GM12878 (cell line): ENCODE measurements around the gene IFT81. TPM values are rescaled to one million over a fixed set of nuclear protein-coding genes. Genes with fewer than 3 reads are reported as not detected.

Experiments used
- ATAC-seq: fragments of 200-7000 bp; cut with Tn5 transposase; 3 replicates; pipeline ENCODE4 v1.9.1; 2020; ENCODE audit warnings: mild to moderate bottlenecking, moderate library complexity
- BruUV-seq: library from RNA; stranded (reverse); fragments of 400-500 nt; replicated peaks from 2 replicates; lab custom pipeline; 2021; lab: Mats Ljungman, UMichigan
- CTCF ChIA-PET: fragments of 300-600 bp; sonication (Branson Sonifier 250); formaldehyde crosslinking; extraction: SDS; loops from one replicate; lab custom pipeline; 2021; ENCODE audit warnings: inconsistent platforms; lab: Yijun Ruan, JAX
- POLR2A ChIA-PET: fragments of 350-600 bp; formaldehyde crosslinking; extraction: SDS; loops from one replicate; lab custom pipeline; 2021; ENCODE audit warnings: inconsistent platforms; lab: Charles Lee
- RAD21 ChIA-PET: fragments of 300-600 bp; sonication (Branson Sonifier 250); formaldehyde crosslinking; loops from one replicate; lab custom pipeline; 2023; ENCODE audit warnings: antibody characterized with exemption; ENCODE audit not compliant: unreplicated experiment; lab: Charles Lee
- SMC1A ChIA-PET: fragments of 300-600 bp; sonication (Branson Sonifier 250); formaldehyde crosslinking; loops from one replicate; lab custom pipeline; 2023; ENCODE audit not compliant: unreplicated experiment, uncharacterized antibody; lab: Charles Lee
- DNase-seq: peaks from one replicate; pipeline ENCODE4 v3.0.0-alpha.2; 2011; ENCODE audit warnings: low read depth, low spot score
- FAIRE-seq: peaks from 3 replicates; lab custom pipeline; 2011; peaks lifted over from hg19 to GRCh38; lab: Jason Lieb, UNC
- H2AFZ ChIP-seq: 2 replicates; pipeline ENCODE4 v1.6.0; 2011; ENCODE audit warnings: low read depth, low read length, control low read depth; ENCODE audit not compliant: control insufficient read depth
- H3K27ac ChIP-seq: 2 replicates; pipeline ENCODE4 v1.5.1; 2011; ENCODE audit warnings: control low read depth; ENCODE audit not compliant: control insufficient read depth, insufficient read depth
- H3K27me3 ChIP-seq, 2 experiments: replicated peaks in 1 of 2; 2 replicates each; pipeline versions ENCODE4 v1.6.0 to v1.6.1; 2011; ENCODE audit warnings: low read length in 1 of 2; ENCODE audit not compliant: control insufficient read depth in 2 of 2, insufficient read depth in 2 of 2
- H3K36me3 ChIP-seq, 2 experiments: 2 replicates each; pipeline ENCODE4 v1.5.1; 2011; ENCODE audit warnings: low read length in 1 of 2; ENCODE audit not compliant: control insufficient read depth in 2 of 2, insufficient read depth in 2 of 2
- H3K4me1 ChIP-seq: 2 replicates; pipeline ENCODE4 v1.6.1; 2011; ENCODE audit warnings: mild to moderate bottlenecking, low read length, moderate library complexity, mixed read lengths; ENCODE audit not compliant: control insufficient read depth, insufficient read depth
- H3K4me2 ChIP-seq: 2 replicates; pipeline ENCODE4 v1.6.0; 2011; ENCODE audit warnings: control low read depth; ENCODE audit not compliant: control insufficient read depth, insufficient read depth
- H3K4me3 ChIP-seq: fragments of 200-600 bp; sonication (generic); 2 replicates; pipeline ENCODE4 v1.5.1; 2016
- H3K79me2 ChIP-seq: 2 replicates; pipeline ENCODE4 v1.6.0; 2011; ENCODE audit warnings: low read length; ENCODE audit not compliant: control insufficient read depth, insufficient read depth
- H3K9ac ChIP-seq: 2 replicates; pipeline ENCODE4 v1.8.0; 2011; ENCODE audit warnings: low read length, control low read depth, mixed read lengths; ENCODE audit not compliant: control insufficient read depth, insufficient read depth
- H3K9me3 ChIP-seq: replicated peaks from 3 replicates; pipeline ENCODE4 v1.5.1; 2011; ENCODE audit warnings: mild to moderate bottlenecking, low read length; ENCODE audit not compliant: control insufficient read depth, insufficient read depth
- H4K20me1 ChIP-seq: 2 replicates; pipeline ENCODE4 v1.6.0; 2011; ENCODE audit not compliant: control insufficient read depth, insufficient read depth
- CBX3 ChIP-seq: fragments of 200-600 bp; sonication (generic); IDR thresholded peaks from 2 replicates; pipeline ENCODE4 v1.6.1; 2016; ENCODE audit warnings: low read depth, borderline replicate concordance
- CTCF ChIP-seq, 3 experiments: IDR thresholded peaks in 2 of 3; conservative IDR thresholded peaks in 1 of 3; 2 replicates each; pipeline ENCODE4 v1.5.1; 2011; ENCODE audit warnings: low read depth in 3 of 3, low read length in 3 of 3, mild to moderate bottlenecking in 3 of 3, control low read depth in 2 of 3, moderate library complexity in 2 of 3, inconsistent platforms in 1 of 3, mixed read lengths in 1 of 3; ENCODE audit not compliant: control insufficient read depth in 2 of 3, insufficient read depth in 1 of 3; ENCODE audit errors: extremely low read depth in 1 of 3
- ELK1 ChIP-seq: IDR thresholded peaks from 2 replicates; pipeline ENCODE4 v1.6.1; 2012; ENCODE audit warnings: low read depth, low read length, improper control_type of control experiment
- NFIC ChIP-seq: IDR thresholded peaks from 2 replicates; pipeline ENCODE4 v1.6.1; 2012; ENCODE audit warnings: low read depth, mild to moderate bottlenecking, inconsistent platforms, low read length, moderate library complexity
- REST ChIP-seq: IDR thresholded peaks from 2 replicates; pipeline ENCODE4 v1.6.1; 2012; ENCODE audit warnings: mild to moderate bottlenecking, low read depth, low read length
- SMAD1 ChIP-seq: fragments of 450-650 bp; IDR thresholded peaks from 2 replicates; pipeline ENCODE4 v1.6.1; 2018; ENCODE audit warnings: mild to moderate bottlenecking, low read depth; ENCODE audit not compliant: partially characterized antibody
- SMC3 ChIP-seq: IDR thresholded peaks from 2 replicates; pipeline ENCODE4 v1.6.1; 2011; ENCODE audit warnings: low read length, improper control_type of control experiment, borderline replicate concordance
- ZNF24 ChIP-seq: fragments of 450-650 bp; IDR thresholded peaks from 2 replicates; pipeline ENCODE4 v1.6.1; 2017; ENCODE audit warnings: antibody characterized with exemption, mild to moderate bottlenecking
- ZNF592 ChIP-seq: fragments of 450-650 bp; IDR thresholded peaks from 2 replicates; pipeline ENCODE4 v1.6.1; 2017; ENCODE audit warnings: mild to moderate bottlenecking, moderate library complexity
- ZSCAN29 ChIP-seq: fragments of 450-650 bp; IDR thresholded peaks from 2 replicates; pipeline ENCODE4 v1.6.1; 2017; ENCODE audit warnings: mild to moderate bottlenecking, moderate library complexity
- WGBS: methylation state at CpG from one replicate; pipeline ENCODE4 v1.1.6; 2016; ENCODE audit warnings: low lambda C conversion rate; ENCODE audit not compliant: insufficient replicate concordance, insufficient coverage; ENCODE audit errors: missing lambda C conversion rate; 5-methylcytosine and 5-hydroxymethylcytosine counted together
- in situ Hi-C: fragments of 300-500 bp; cut with MboI; formaldehyde crosslinking; loops from 9 replicates; pipeline ENCODE4 v1.14.3; 2018; ENCODE audit warnings: mixed read lengths
- intact Hi-C: fragments of 100-400 bp; cut with micrococcal nuclease; formaldehyde crosslinking; loops from one replicate; pipeline ENCODE4 v1.14.2; 2022; ENCODE audit not compliant: unreplicated experiment
- polyA plus RNA-seq, 11 experiments: library from polyadenylated mRNA; depleted of rRNA in 4 of 11; unstranded in 6 of 11; stranded (reverse) in 5 of 11; fragments of >200 nt; fragmentation: Nextera tagmentation in 4 of 11; fragmentation: Illumina TruSeq in 1 of 11; extraction: Ambion mirVana in 4 of 11; extraction: Trizol in 1 of 11; gene quantifications; 1 replicate in 1 of 11; 2 replicates in 10 of 11; pipeline versions ENCODE4 v1.2.1 to v1.2.3, GENCODE V29; 2011 to 2016; ENCODE audit warnings: inconsistent platforms in 2 of 11, missing spikeins in 2 of 11, low read depth in 1 of 11
- total RNA-seq, 4 experiments: library from RNA; depleted of rRNA in 3 of 4; stranded (reverse); fragments of >200 nt in 3 of 4; fragmentation: Illumina TruSeq in 1 of 4; extraction: Trizol in 1 of 4; gene quantifications; 2 replicates each; pipeline versions ENCODE4 v1.2.1 to v1.2.3, GENCODE V29; 2013 to 2021

Gene IFT81
- total and polyA plus RNA-seq, 10 of the 15 experiments (the other 5 are each of a cell fraction or from before 2014, with no cell fraction given) = 4.1 to 9.9 (median 5.6) TPM

- TF ChIP-seq REST (no peak), NFIC (no peak)
These were observed 106.5 kb downstream of the IFT81 start (continued) for GRCh38 chr12:110230655-110231054.

- FAIRE-seq = no peak
- Histone ChIP-seq H3K4me2 (no peak overlapping the region), H3K9ac (no peak overlapping the region), H3K79me2 (no peaks in the 10 kb centered on the region), H3K36me3 (no peaks in the 10 kb centered on the region), H2AFZ (no peak overlapping the region), H3K27me3 (no peaks in the 10 kb centered on the region), H4K20me1 (no peaks in the 10 kb centered on the region), H3K27ac (no peak overlapping the region), H3K4me1 (no peaks in the 10 kb centered on the region), H3K9me3 (no peaks in the 10 kb centered on the region), H3K4me3 (no peak overlapping the region)
- ChIA-PET RAD21 (no interaction called here), POLR2A (no interaction called here), CTCF (interaction anchor here (1.1 kb wide), 1 partner anchor 11 kb away, joined by 3 read pairs; no protein-coding TSS in a partner anchor), SMC1A (interaction anchor here (0.8 to 1.0 kb wide), 4 partner anchors 10 to 146 kb away, joined by 3 read pairs; no protein-coding TSS in a partner anchor)
- 76% methylated on average over 6 of the region's 6 CpGs for WGBS
- in situ Hi-C loops = no loop called here
- ATAC-seq = no peak
- intact Hi-C loops = no loop called here
- no peak for DNase-seq
- no TSS peak for BruUV-seq
- TF ChIP-seq ZSCAN29 (no peak), ZNF592 (no peak), SMAD1 (no peak), ELK1 (no peak), SMC3 (no peak), CTCF (IDR thresholded peaks at IDR 0.05 in 2 of 3, conservative IDR thresholded peaks at IDR 0.05 in 1 of 3; ENCODE audit: control insufficient read depth in 2 of 3, extremely low read depth in 1 of 3, insufficient read depth in 1 of 3, low read depth in 3 of 3, low read length in 3 of 3) (no peak), ZNF24 (no peak), CBX3 (no peak)
These were observed 109.2 kb downstream of the IFT81 start for GRCh38 chr12:110233212-110233903.
